T-helper 22 cell (primary cell): ENCODE measurements around the gene ITIH4.
"Not testable (repeated sequence)": the region's sequence is repeated elsewhere in the genome, so short reads cannot be mapped to it uniquely, and the experiment has no call there.

Experiments used
- DNase-seq: peaks from one replicate; pipeline ENCODE4 v3.0.0-alpha.2; 2020; ENCODE audit warnings: low read depth

Gene ITIH4

GRCh38 chr3:52783211-52783555 lies 47.3 kb downstream of the ITIH4 start:
- no peak for DNase-seq

GRCh38 chr3:52782412-52783210 lies 47.9 kb downstream of the ITIH4 start:
- DNase-seq = no peak

- no peak for DNase-seq
These were observed 48.7 kb downstream of the ITIH4 start for GRCh38 chr3:52781741-52782140.

- no peak for DNase-seq
These were observed 50.5 kb downstream of the ITIH4 start for GRCh38 chr3:52779837-52780585.

GRCh38 chr3:52779011-52779836 lies 51.2 kb downstream of the ITIH4 start:
- no peak for DNase-seq

DNA sequence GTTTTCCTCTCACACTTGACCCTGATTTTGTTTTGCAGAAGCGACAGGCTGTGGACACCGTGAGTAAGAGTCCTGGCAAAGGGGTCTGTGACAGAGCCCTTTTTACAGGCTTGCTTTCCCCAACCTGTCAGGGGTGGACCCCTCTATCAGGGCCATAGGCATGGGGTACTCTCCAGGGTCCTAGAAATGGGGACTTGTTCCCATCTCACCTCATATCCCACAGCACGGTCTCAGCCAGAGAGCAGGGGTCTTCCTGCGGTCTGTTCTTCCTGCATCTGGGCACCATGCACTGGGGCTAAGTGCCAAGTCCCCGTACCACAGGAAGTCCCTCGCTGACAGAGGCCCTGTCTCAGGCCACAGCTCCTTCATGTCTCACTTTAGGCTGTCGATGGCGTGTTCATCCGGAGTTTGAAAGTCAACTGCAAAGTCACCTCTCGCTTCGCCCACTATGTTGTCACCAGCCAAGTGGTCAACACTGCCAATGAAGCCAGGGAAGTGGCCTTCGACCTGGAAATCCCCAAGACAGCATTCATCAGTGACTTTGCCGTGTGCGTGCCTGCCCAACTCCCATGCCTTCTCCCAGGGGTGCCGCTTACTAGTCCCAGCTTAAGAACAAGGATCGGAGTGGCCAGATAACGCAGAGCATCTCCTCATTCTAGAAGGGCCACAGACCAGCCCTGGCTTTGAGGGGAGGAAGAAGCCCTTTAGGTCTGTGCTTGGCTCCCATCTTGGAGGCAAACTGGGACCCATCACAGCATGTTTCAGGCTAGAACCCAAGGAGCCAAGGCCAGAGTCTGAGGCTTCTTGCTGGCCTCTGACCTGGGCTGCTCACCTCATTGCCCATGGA lies 52.3 kb downstream of the ITIH4 start:
- no peak for DNase-seq

DNA sequence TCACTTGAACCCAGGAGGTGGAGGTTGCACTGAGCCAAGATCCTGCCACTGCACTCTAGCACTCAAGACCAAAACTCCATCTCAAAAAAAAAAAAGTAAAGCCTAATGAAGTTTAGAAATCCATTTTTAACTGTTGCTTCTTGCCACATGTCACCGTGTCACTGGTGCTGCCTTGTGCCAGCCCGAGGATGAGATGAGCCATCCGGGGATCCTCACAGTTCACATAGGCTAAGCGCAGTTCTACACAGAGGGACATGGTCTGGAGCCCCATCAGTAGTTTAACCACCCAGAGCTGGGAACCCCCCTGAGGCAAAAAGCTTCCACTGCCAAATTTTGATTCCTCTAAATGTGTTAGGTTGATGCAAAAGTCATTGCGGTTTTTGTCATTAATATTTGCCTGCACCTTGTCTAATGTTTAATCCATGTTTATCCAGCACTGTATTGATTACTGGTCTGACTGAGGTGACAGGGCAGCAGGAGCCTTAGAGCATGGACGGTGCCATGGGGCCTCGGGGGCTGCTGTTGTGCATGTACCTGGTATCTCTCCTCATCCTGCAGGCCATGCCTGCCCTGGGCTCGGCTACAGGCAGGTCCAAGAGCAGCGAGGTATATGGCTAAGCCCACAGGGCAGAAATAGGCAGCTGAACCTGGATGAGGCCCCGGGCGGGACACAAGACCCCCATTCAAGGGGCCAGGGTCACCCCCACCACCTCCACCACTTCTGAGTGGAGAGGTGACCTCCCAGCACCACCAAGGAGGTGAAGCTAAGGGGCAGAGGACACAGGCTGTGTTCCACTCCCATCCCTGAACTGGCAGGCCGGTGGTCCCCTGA lies 53.1 kb downstream of the ITIH4 start, which contains the start of gene ITIH1:
Gene ITIH1 (plus strand): TSS at position 473 of the 832 bp plus-strand sequence. CDS start 17 bp downstream, at position 490.
- no peak for DNase-seq

DNA sequence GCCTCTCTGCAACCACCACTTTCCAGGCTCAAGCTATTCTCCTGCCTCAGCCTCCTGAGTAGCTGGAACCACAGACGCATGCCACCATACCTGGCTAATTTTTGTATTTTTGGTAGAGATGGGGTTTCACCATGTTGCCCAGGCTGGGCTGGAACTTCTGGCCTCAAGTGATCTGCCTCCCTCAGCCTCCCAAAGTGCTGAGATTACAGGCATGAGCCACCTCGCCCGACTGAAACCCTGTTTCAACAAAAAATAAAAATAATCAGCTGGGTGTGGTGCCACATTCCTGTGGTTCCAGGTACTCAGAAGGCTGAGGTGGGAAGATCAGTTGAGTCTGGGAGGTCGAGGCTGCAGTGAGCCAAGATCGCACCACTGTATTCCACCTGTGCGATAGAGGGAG lies 54.0 kb downstream of the ITIH4 start:
- DNase-seq = not testable (repeated sequence)

- DNase-seq = no peak
These were observed 54.6 kb downstream of the ITIH4 start for GRCh38 chr3:52775877-52776276.

- no peak for DNase-seq
These were observed 55.3 kb downstream of the ITIH4 start for GRCh38 chr3:52774901-52775864.

- no peak for DNase-seq
These were observed 56.3 kb downstream of the ITIH4 start for GRCh38 chr3:52774066-52774713.

- no peak for DNase-seq
These were observed 57.0 kb downstream of the ITIH4 start for GRCh38 chr3:52773361-52774065.

DNA sequence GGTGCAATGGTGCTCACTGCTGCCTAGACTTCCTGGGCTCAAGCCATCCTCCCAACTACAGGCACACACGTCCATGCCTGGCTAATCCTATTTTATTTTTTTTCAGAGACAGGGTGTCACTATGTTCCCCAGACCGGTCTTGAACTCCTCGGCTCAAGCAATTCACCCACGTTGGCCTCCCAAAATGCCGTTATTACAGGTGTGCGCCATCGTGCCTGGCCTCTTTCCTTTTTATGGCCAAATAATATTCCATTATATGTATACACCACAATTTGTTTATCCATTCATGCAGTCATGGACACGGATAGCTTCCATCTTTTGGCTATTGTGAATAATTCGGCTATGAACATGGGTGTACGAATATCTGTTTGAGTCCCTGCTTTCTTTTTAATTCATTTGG lies 58.8 kb downstream of the ITIH4 start:
- DNase-seq = no peak

DNA sequence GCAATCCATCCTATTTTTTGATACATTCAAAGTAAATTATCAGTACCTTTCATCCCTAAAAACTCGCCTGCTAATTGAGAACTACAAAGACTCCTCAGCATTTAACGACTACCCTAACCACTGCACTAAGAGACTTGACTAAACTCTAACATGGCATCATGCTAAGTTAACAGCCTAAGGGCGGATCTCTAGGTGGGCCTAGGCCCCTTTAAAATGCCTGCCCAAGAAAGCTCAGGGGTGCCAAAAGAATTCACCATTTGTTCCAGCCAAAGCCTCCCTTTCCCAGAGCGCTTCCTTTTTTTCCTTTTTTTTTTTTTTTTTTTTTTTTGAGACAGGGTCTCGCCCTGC lies 59.2 kb downstream of the ITIH4 start:
- DNase-seq = no peak

DNA sequence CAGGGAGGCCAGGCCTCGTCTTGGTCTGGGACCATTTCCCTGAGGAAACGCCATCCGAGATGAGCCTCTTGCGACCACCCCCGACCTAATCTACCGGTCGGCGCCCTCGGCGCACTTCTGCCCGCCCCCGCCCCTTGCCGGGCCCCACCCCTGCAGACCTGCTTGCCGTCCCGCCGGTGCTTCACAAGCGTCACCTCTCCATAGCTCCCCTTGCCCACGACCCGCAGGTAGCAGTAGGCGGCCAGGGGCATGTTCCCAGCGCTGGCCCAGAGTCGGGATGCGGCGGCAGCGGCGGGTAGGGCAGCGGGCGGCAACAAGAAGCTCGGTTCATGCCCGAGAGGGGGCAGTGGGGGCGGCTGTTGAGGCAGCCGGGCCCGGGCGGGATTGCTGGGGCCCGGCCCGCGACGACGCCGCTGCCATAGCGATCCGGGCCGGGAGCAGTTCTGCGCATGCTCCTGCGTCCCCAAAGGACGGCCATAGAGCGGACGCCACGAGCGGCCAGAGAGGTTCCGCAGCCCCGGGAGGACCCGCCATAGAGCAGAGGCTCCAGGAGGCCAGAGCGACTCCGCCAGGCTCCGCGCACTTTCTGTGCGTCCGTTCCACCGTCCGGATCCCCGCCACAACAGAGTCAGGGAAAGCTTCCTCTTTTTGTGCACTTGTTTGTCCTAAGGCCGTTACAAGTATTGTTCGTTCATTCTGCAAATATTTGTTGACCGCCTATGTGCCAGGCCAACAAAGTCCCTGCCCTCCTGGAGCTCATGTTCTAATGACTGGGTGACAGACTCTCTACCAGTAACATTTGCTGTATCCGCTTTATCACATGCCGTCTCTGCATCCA lies 59.8 kb downstream of the ITIH4 start, which contains the start of gene NEK4:
Gene NEK4 (minus strand): TSS at position 445 of the 838 bp plus-strand sequence. CDS start 194 bp downstream, at position 251.
- peak; percentile 44 for DNase-seq

DNA sequence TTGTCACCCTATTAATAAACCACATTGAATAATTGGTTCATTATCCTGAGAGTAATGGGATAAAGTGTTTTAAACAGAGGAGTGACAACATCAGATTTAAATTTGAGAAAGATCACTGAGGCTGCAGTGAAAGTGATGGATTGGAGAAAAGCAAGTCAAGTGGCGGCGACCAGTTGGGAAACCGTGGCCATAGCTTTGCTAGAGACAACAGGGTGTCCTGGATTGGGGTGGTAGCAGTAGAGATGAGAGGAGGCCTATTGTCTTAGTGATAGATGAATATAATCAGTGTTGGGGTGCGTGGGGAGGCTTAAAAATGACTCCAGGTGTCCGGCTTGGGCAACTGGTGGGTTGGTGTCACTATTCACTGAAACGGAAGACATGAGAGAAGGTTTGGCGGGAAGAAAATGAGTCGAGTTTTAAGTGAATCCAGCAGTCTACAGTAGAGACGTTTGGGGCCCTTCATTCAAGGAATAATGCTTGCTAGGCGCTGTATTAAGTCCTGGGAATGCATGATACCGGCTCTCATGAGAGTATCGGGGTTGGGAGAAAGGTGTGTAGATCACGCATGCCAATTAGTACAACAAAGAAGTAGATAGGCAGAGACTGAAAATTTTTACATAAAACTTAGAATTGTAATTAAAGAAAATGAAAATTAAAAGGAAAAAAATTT lies 60.6 kb downstream of the ITIH4 start:
- no peak for DNase-seq

- no peak for DNase-seq
These were observed 67.0 kb downstream of the ITIH4 start for GRCh38 chr3:52763466-52763865.
